Measurements from ENCODE around the gene HNMT.

HNMT gene

GRCh38 chr2:138012082-138012481 lies 47.8 kb downstream of the HNMT start:
- DNase-seq (ENCODE audit: low read depth) = no peak

- DNase-seq (ENCODE audit: low read depth) = no peak
Observed at GRCh38 chr2:138012968-138013367, 48.7 kb downstream of the HNMT start.

- no peak for DNase-seq (ENCODE audit: low read depth)
Observed at GRCh38 chr2:138013639-138014038, 49.4 kb downstream of the HNMT start.

GRCh38 chr2:138015494-138015893 lies 51.2 kb downstream of the HNMT start:
- DNase-seq (ENCODE audit: low read depth) = no peak

- no peak for DNase-seq (ENCODE audit: low read depth)
Observed at GRCh38 chr2:138016351-138017087, 52.2 kb downstream of the HNMT start.

GRCh38 chr2:138017824-138018223 lies 53.6 kb downstream of the HNMT start:
- DNase-seq (ENCODE audit: low read depth) = no peak

- DNase-seq (ENCODE audit: low read depth) = no peak
Observed at GRCh38 chr2:138018866-138019688, 54.8 kb downstream of the HNMT start.

- DNase-seq (ENCODE audit: low read depth) = no peak
Observed at GRCh38 chr2:138020432-138020831, 56.2 kb downstream of the HNMT start.

- peak; percentile 24 for DNase-seq (ENCODE audit: low read depth)
Observed at GRCh38 chr2:138021154-138021553, 56.9 kb downstream of the HNMT start.

- DNase-seq (ENCODE audit: low read depth) = no peak
Observed at GRCh38 chr2:138023298-138023697, 59.0 kb downstream of the HNMT start.

GRCh38 chr2:138023976-138024375 lies 59.7 kb downstream of the HNMT start:
- no peak for DNase-seq (ENCODE audit: low read depth)

GRCh38 chr2:138026111-138027020 lies 62.1 kb downstream of the HNMT start:
- DNase-seq (ENCODE audit: low read depth) = no peak

GRCh38 chr2:138028538-138028937 lies 64.3 kb downstream of the HNMT start:
- no peak for DNase-seq (ENCODE audit: low read depth)

- no peak for DNase-seq (ENCODE audit: low read depth)
Observed at GRCh38 chr2:138029276-138029675, 65.0 kb downstream of the HNMT start.

GRCh38 chr2:138030459-138030858 lies 66.2 kb downstream of the HNMT start:
- DNase-seq (ENCODE audit: low read depth) = peak; percentile 45

GRCh38 chr2:138032334-138032733 lies 68.1 kb downstream of the HNMT start:
- DNase-seq (ENCODE audit: low read depth) = no peak

GRCh38 chr2:138034536-138034935 lies 70.3 kb downstream of the HNMT start:
- DNase-seq (ENCODE audit: low read depth) = no peak

GRCh38 chr2:138035608-138036217 lies 71.4 kb downstream of the HNMT start:
- peak; percentile 50 for DNase-seq (ENCODE audit: low read depth)

GRCh38 chr2:138036522-138036921 lies 72.2 kb downstream of the HNMT start:
- no peak for DNase-seq (ENCODE audit: low read depth)

GRCh38 chr2:138037090-138037489 lies 72.8 kb downstream of the HNMT start:
- no peak for DNase-seq (ENCODE audit: low read depth)

- no peak for DNase-seq (ENCODE audit: low read depth)
Observed at GRCh38 chr2:138040616-138041015, 76.3 kb downstream of the HNMT start.

GRCh38 chr2:138042311-138042710 lies 78.0 kb downstream of the HNMT start:
- no peak for DNase-seq (ENCODE audit: low read depth)
